ENCODE measurements around the gene TMEM106B. TPM values are rescaled to one million over a fixed set of nuclear protein-coding genes. Genes with fewer than 3 reads are reported as not detected.

TMEM106B gene
- total RNA-seq, 4 donors from 2014 or later = 30.5 to 87.4 (median 42.8) TPM

GRCh38 chr7:12267542-12267941 is 56.4 kb downstream of the TMEM106B start:
- no peaks in the 10 kb centered on the region for H3K36me3 ChIP-seq
- no peak for DNase-seq
- H3K4me1 ChIP-seq = no peaks in the 10 kb centered on the region
- H3K4me3 ChIP-seq = no peak overlapping the region
- H3K27me3 ChIP-seq = no peaks in the 10 kb centered on the region
- TF ChIP-seq, protein P1, sequence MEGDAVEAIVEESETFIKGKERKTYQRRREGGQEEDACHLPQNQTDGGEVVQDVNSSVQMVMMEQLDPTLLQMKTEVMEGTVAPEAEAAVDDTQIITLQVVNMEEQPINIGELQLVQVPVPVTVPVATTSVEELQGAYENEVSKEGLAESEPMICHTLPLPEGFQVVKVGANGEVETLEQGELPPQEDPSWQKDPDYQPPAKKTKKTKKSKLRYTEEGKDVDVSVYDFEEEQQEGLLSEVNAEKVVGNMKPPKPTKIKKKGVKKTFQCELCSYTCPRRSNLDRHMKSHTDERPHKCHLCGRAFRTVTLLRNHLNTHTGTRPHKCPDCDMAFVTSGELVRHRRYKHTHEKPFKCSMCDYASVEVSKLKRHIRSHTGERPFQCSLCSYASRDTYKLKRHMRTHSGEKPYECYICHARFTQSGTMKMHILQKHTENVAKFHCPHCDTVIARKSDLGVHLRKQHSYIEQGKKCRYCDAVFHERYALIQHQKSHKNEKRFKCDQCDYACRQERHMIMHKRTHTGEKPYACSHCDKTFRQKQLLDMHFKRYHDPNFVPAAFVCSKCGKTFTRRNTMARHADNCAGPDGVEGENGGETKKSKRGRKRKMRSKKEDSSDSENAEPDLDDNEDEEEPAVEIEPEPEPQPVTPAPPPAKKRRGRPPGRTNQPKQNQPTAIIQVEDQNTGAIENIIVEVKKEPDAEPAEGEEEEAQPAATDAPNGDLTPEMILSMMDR (IDR thresholded peaks at IDR 0.05) = no peak
- TF ChIP-seq POLR2A (IDR thresholded peaks at IDR 0.05) = no peak
- H3K27ac ChIP-seq = no peak overlapping the region
- no peaks in the 10 kb centered on the region for H3K9me3 ChIP-seq

GRCh38 chr7:12269100-12269895 is 58.2 kb downstream of the TMEM106B start:
- Histone ChIP-seq H3K36me3 (no peaks in the 10 kb centered on the region), H3K4me1 (no peaks in the 10 kb centered on the region), H3K4me3 (no peak overlapping the region), H3K27ac (no peak overlapping the region), H3K9me3 (no peaks in the 10 kb centered on the region), H3K27me3 (no peaks in the 10 kb centered on the region)
- TF ChIP-seq POLR2A (IDR thresholded peaks at IDR 0.05) = no peak
- TF ChIP-seq, protein P1 (IDR thresholded peaks at IDR 0.05) = no peak
- no peak for DNase-seq

DNA sequence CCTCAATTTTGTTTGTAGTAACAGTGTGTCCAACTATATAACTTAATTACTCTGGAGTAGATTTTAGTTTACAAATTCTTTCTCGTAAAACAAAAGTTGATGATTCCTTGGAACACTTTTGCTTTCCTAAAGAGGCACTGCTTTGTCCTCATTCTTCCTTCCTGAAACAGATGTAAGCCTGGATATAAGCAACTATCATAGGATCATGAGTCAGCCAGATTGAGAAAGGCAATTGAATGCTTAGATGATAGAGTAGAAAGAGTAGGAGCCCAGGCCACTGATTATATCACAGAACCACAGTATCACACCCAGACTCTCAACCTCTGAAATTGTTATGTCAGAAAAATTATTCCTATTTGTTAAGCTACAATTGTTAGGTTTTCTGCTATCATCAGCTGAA is 69.9 kb downstream of the TMEM106B start:
- no peaks in the 10 kb centered on the region for H3K27me3 ChIP-seq
- TF ChIP-seq, protein P1 (IDR thresholded peaks at IDR 0.05) = no peak
- no peak for TF ChIP-seq POLR2A (IDR thresholded peaks at IDR 0.05)
- no peaks in the 10 kb centered on the region for H3K4me1 ChIP-seq
- no peaks in the 10 kb centered on the region for H3K9me3 ChIP-seq
- H3K4me3 ChIP-seq = no peak overlapping the region
- no peak for DNase-seq
- no peaks in the 10 kb centered on the region for H3K36me3 ChIP-seq
- H3K27ac ChIP-seq = no peak overlapping the region

GRCh38 chr7:12287901-12288300 is 76.8 kb downstream of the TMEM106B start:
- TF ChIP-seq POLR2A (IDR thresholded peaks at IDR 0.05) = no peak
- TF ChIP-seq, protein P1 (IDR thresholded peaks at IDR 0.05) = no peak
- Histone ChIP-seq H3K27me3 (no peaks in the 10 kb centered on the region), H3K27ac (no peak overlapping the region), H3K9me3 (peaks cover 0 to 6% (median 2%) of the 10 kb centered on the region in 4 donors), H3K4me1 (no peaks in the 10 kb centered on the region), H3K36me3 (no peaks in the 10 kb centered on the region), H3K4me3 (no peak overlapping the region)
- no peak for DNase-seq

DNA sequence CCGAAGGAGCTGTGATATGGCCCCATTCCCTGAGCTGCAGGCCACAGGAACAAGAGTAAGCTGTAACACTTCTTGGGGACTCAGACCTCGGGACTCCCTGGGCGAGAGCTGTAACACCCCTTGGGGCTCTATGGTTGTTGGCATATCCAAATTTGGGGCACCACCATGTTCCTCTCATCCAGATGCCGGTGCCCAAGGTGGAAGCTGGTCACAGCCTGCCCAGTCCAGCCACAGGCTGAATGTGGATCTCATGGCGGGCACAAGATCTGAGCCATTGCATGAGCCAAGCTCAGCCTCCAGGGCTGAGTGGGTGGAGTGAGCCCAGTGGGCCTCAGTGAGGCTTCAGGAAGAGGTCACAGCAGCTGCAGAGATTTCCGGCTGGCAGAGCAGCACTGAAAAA is 78.9 kb downstream of the TMEM106B start:
- no peak for DNase-seq
- Histone ChIP-seq H3K4me3 (no peak overlapping the region), H3K9me3 (peaks cover 0 to 6% (median 2%) of the 10 kb centered on the region in 4 donors), H3K36me3 (no peaks in the 10 kb centered on the region), H3K27ac (no peak overlapping the region), H3K4me1 (no peaks in the 10 kb centered on the region), H3K27me3 (no peaks in the 10 kb centered on the region)
- no peak for TF ChIP-seq POLR2A (IDR thresholded peaks at IDR 0.05)
- TF ChIP-seq, protein P1 (IDR thresholded peaks at IDR 0.05) = no peak
